KMS-11 (cell line): Measurements from ENCODE around the gene CALCR.

Source experiments
- H2AFZ ChIP-seq: fragments of 200-600 bp; sonication (generic); 2 replicates; pipeline ENCODE4 v1.6.1; 2016; ENCODE audit warnings: antibody characterized with exemption, mixed run types, low read depth
- H3K27ac ChIP-seq: fragments of 200-600 bp; sonication (generic); 2 replicates; pipeline ENCODE4 v1.6.1; 2016; ENCODE audit warnings: mild to moderate bottlenecking, mixed run types
- H3K27me3 ChIP-seq: fragments of 200-600 bp; sonication (generic); 2 replicates; pipeline ENCODE4 v1.6.1; 2017; ENCODE audit warnings: mild to moderate bottlenecking, low read depth, mixed run types, moderate library complexity; ENCODE audit not compliant: insufficient read depth
- H3K36me3 ChIP-seq: fragments of 200-600 bp; sonication (generic); 2 replicates; pipeline ENCODE4 v1.6.1; 2017; ENCODE audit warnings: mild to moderate bottlenecking, mixed run types; ENCODE audit not compliant: insufficient read depth
- H3K4me1 ChIP-seq: fragments of 200-600 bp; sonication (generic); 2 replicates; pipeline ENCODE4 v1.6.1; 2016; ENCODE audit warnings: mild to moderate bottlenecking, low read depth, mixed run types; ENCODE audit not compliant: poor library complexity, severe bottlenecking
- H3K4me2 ChIP-seq: fragments of 200-600 bp; sonication (generic); 2 replicates; pipeline ENCODE4 v1.7.0; 2016; ENCODE audit warnings: mild to moderate bottlenecking, mixed run types
- H3K4me3 ChIP-seq: fragments of 200-600 bp; sonication (generic); IDR thresholded peaks from 2 replicates; pipeline ENCODE4 v1.6.1; 2017; ENCODE audit warnings: low read depth, low read length, mixed read lengths; ENCODE audit not compliant: insufficient read depth
- H3K79me2 ChIP-seq: fragments of 200-600 bp; sonication (generic); 2 replicates; pipeline ENCODE4 v1.6.1; 2016; ENCODE audit warnings: low read depth, mixed run types; ENCODE audit not compliant: insufficient read depth
- H3K9ac ChIP-seq: fragments of 200-600 bp; sonication (generic); 2 replicates; pipeline ENCODE4 v1.6.1; 2016; ENCODE audit warnings: mild to moderate bottlenecking, mixed run types
- H4K20me1 ChIP-seq: fragments of 200-600 bp; sonication (generic); 2 replicates; pipeline ENCODE4 v1.6.1; 2016; ENCODE audit warnings: mild to moderate bottlenecking, mixed run types; ENCODE audit not compliant: insufficient read depth
- CTCF ChIP-seq: fragments of 200-600 bp; sonication (generic); conservative IDR thresholded peaks from 2 replicates; pipeline ENCODE4 v1.6.1; 2017; ENCODE audit warnings: low read depth, mild to moderate bottlenecking, antibody characterized with exemption, low read length, moderate library complexity, mixed read lengths

The CALCR gene

GRCh38 chr7:93562106-93562505, 12.4 kb downstream of the CALCR start:
- no peak overlapping the region for H3K9ac ChIP-seq
- H3K4me3 ChIP-seq, result no peak overlapping the region
- no peak for TF ChIP-seq CTCF
- H4K20me1 ChIP-seq, result no peaks in the 10 kb centered on the region
- H3K36me3 ChIP-seq, result no peaks in the 10 kb centered on the region
- H3K4me2 ChIP-seq, result no peak overlapping the region
- H3K79me2 ChIP-seq, result no peaks in the 10 kb centered on the region
- no peaks in the 10 kb centered on the region for H3K27me3 ChIP-seq
- no peak overlapping the region for H3K27ac ChIP-seq
- H3K4me1 ChIP-seq, result no peaks in the 10 kb centered on the region
- H2AFZ ChIP-seq, result no peak overlapping the region

GRCh38 chr7:93559639-93560491, 14.7 kb downstream of the CALCR start:
- Histone ChIP-seq H3K4me2 (no peak overlapping the region), H4K20me1 (no peaks in the 10 kb centered on the region), H3K4me3 (no peak overlapping the region), H2AFZ (no peak overlapping the region), H3K36me3 (no peaks in the 10 kb centered on the region), H3K4me1 (no peaks in the 10 kb centered on the region), H3K27me3 (no peaks in the 10 kb centered on the region), H3K9ac (no peak overlapping the region), H3K27ac (no peak overlapping the region), H3K79me2 (no peaks in the 10 kb centered on the region)
- TF ChIP-seq CTCF, result no peak

GRCh38 chr7:93558705-93559614, 15.6 kb downstream of the CALCR start:
- no peak overlapping the region for H2AFZ ChIP-seq
- H3K4me1 ChIP-seq, result no peaks in the 10 kb centered on the region
- no peaks in the 10 kb centered on the region for H3K36me3 ChIP-seq
- no peaks in the 10 kb centered on the region for H4K20me1 ChIP-seq
- H3K4me3 ChIP-seq, result no peak overlapping the region
- no peaks in the 10 kb centered on the region for H3K79me2 ChIP-seq
- no peaks in the 10 kb centered on the region for H3K27me3 ChIP-seq
- no peak overlapping the region for H3K27ac ChIP-seq
- no peak overlapping the region for H3K4me2 ChIP-seq
- no peak for TF ChIP-seq CTCF
- H3K9ac ChIP-seq, result no peak overlapping the region

- no peak overlapping the region for H3K27ac ChIP-seq
- no peak for TF ChIP-seq CTCF
- H3K79me2 ChIP-seq, result no peaks in the 10 kb centered on the region
- H3K4me2 ChIP-seq, result no peak overlapping the region
- no peak overlapping the region for H3K4me3 ChIP-seq
- H2AFZ ChIP-seq, result no peak overlapping the region
- no peaks in the 10 kb centered on the region for H4K20me1 ChIP-seq
- no peaks in the 10 kb centered on the region for H3K27me3 ChIP-seq
- no peak overlapping the region for H3K9ac ChIP-seq
- no peaks in the 10 kb centered on the region for H3K36me3 ChIP-seq
- no peaks in the 10 kb centered on the region for H3K4me1 ChIP-seq
Measured at GRCh38 chr7:93551931-93552330, 22.6 kb downstream of the CALCR start.
